Renal pelvis (tissue), 4 donors: ENCODE results near the gene NT5DC4. TPM values are rescaled to one million over a fixed set of nuclear protein-coding genes. Genes with fewer than 3 reads are reported as not detected.

Source experiments
- DNase-seq: peaks from one replicate; pipeline ENCODE4 v3.0.0-alpha.2; 2013
- polyA plus RNA-seq, 3 donors: library from polyadenylated mRNA; unstranded; fragments of 120-200 nt; gene quantifications; one replicate each; pipeline ENCODE4 v1.2.1, GENCODE V29; 2013; ENCODE audit not compliant: insufficient read length in 3 of 3

The NT5DC4 gene
- polyA plus RNA-seq, 3 donors: 0.34 to 1.4 TPM; not detected in 1

- DNase-seq: no peak
These were observed 30.8 kb downstream of the NT5DC4 start for GRCh38 chr2:112751451-112752197.

- DNase-seq: no peak
These were observed 31.8 kb downstream of the NT5DC4 start for GRCh38 chr2:112752667-112753066.

GRCh38 chr2:112754564-112754963, 33.7 kb downstream of the NT5DC4 start:
- no peak for DNase-seq

DNA sequence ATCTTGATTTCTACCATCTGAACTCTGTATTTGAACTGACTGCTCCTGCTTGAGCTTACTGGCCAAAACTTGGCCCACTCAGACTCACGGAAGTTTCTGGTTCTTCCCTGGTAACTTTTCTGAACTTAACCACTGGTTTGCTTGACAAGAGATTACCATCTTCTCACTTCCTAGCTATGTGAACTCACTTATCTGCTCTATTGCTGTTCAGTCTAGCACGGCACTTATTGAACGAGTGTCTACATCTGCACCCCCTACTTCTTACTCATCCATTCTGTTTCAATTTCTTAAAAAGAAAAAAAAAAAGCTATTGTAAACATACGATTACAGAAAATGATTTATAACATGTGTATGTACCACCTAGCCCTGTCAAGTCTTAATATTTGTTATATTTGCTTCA, 34.6 kb downstream of the NT5DC4 start:
- DNase-seq: no peak

GRCh38 chr2:112756207-112756606, 35.4 kb downstream of the NT5DC4 start:
- DNase-seq: no peak

DNA sequence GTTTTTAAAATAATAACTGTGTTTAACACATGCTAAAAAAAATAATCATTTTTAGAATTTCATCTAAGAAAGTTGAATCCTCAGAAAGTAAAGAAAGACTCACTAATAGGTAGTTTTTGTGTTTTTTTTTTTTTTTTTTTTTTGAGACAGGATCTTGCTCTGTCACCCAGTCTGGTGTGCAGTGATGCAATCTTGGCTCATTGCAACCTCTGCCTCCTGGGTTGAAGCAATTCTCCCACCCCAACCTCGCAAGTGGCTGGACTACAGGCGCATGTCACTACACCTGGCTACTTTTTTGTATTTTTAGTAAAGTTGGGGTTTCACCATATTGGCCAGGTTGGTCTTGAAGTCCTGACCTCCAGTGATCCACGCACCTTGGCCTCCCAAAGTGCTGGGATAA, 36.4 kb downstream of the NT5DC4 start:
- no peak for DNase-seq

GRCh38 chr2:112758711-112759110, 37.9 kb downstream of the NT5DC4 start:
- DNase-seq: no peak

- no peak for DNase-seq
These were observed 39.3 kb downstream of the NT5DC4 start for GRCh38 chr2:112760149-112760548.

DNA sequence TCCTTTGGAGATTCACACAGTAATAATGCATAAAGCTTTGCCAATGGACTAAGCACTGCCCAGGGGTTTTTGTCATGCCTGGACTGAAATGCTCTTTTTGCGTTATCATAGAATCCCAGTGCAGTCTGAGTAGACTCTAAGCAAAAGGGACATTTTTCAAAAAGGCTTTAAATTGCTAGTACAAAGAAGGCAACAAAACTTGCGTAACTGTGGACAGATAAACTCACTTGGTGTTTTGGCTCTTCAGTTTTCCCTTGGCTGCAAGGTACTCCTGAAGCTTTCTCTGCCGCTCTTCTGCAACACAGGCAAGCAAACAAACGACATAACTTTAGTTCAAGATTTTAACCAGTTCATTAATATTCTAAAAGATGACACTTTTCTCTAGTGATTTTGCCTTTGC, 41.5 kb downstream of the NT5DC4 start:
- DNase-seq: no peak

GRCh38 chr2:112764071-112765044, 43.5 kb downstream of the NT5DC4 start, which contains the start of gene CKAP2L:
Gene CKAP2L, minus strand, starts transcription at chr2:112764609. Its CDS starts 11 bp downstream, at chr2:112764598.
- DNase-seq: peak; percentile 98

DNA sequence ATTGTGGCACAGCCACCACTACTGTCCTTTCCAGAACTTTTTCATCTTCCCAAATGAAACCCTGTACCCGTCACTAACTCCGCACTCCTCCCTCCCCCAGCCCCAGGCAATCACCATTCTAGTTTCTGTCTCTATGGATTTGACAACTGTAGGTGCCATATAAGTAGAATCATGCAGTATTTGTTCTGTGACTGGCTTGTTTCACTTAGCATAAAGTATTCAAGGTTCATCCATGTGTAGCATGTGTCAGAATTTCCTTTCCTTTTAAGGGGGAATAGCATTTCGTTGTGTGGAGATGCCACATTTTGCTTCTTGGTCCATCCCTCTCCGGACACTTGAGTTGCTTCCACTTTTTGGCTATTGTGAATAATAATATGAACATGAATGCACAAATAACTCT, 44.4 kb downstream of the NT5DC4 start:
- no peak for DNase-seq

DNA sequence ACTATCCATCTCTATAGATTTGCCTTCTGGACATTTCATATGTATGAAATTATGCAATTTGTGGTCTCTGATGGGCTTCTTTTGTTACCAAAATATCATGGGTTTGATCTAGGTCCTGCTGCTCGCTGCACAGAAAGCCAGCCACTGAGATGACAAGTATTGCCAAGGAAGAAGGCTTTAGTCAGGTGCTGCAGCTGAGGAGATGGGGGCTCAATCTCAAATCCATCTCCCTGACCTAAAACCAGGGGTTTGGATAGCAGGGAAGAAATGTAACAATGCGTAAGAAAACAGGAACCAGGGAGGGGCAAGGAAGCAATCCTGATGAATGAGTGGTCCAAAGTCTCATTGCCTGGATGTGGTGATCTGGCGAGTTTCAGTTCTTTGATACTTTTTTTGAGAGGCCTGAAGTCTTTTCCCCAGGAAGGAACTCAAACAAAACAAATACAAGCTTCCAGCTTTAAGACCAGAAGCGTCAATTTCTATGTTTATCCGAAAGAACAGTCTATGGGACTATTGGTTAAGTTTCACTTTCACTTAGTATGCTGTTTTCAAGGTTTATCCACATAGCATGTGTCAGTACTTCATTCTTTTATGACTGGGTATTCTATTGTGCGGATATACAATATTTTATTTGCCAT, 47.0 kb downstream of the NT5DC4 start:
- no peak for DNase-seq

DNA sequence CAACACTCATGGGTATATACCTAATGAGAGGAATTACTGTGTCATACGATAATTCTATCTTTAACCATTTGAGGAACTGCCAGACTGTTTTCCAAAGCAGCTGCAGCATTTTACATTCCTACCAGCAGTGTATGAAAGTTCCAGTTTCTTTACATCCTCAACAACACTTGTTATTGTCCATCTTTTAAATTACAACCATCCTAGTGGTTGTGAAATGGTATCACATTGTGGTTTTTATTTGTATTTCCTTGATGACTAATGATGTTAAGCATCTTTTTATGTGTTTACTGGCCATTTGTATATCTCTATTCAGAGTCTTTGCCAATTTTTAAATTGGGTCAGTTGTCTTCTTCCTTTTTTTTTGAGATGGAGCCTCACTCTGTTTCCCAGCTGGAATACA, 47.6 kb downstream of the NT5DC4 start:
- DNase-seq: no peak

DNA sequence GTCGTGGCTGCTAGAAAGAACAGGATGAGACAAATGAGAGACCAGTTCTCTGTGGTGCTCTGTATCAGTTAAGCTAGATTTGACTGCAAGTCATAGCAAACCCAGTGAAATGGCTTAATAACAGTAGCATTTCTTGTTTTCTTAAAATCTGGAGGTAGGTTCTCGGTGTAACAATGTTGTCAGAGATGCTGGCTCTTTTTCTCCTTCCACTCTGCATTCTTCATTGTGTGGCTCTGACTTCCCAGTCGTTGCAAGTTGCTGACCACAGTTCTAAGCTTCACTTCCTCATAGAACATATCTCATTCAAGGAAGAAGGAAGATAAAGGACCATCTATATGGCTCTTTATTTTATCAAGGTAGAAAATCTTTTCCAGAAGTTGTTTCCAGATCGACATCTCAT, 51.5 kb downstream of the NT5DC4 start:
- DNase-seq: no peak

GRCh38 chr2:112772911-112773475, 52.2 kb downstream of the NT5DC4 start:
- DNase-seq: no peak

DNA sequence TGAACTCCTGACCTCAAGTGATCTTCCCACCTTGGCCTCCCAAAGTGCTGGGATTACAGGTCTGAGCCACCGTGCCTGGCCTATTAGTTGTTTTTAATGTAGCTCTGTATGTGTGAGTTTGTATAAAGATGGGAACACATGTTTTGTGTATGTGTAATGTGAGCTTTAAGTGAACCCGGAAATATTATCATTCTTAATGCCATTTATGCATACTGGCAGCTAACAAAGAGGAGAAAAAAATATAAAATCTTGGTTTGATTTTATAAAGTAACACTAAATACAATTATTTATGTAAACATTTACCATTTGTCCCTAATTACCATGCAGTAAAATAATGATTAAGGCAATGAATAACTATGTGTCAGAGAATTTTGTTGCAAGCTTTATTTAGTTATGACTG, 52.7 kb downstream of the NT5DC4 start:
- no peak for DNase-seq

GRCh38 chr2:112774536-112775285, 53.9 kb downstream of the NT5DC4 start:
- DNase-seq: no peak

DNA sequence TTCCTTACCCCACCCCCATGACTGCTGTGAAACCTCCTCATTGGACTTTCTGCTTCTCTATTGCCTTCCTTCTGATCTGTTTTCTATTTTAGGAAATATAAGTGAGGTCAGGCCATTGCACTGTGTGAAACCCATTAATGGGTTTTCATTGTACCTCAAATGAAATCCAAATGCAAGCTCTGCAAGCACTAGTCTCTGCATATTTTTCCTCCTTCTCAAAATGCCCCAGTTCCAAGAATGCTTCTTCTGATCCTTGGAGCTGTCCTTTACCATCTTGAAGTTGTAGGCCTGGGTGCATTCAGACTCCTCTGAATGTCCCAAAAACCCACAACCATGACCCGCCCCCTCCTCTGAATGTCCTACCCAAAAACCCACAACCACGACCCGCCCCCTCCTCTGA, 55.3 kb downstream of the NT5DC4 start:
- no peak for DNase-seq

DNA sequence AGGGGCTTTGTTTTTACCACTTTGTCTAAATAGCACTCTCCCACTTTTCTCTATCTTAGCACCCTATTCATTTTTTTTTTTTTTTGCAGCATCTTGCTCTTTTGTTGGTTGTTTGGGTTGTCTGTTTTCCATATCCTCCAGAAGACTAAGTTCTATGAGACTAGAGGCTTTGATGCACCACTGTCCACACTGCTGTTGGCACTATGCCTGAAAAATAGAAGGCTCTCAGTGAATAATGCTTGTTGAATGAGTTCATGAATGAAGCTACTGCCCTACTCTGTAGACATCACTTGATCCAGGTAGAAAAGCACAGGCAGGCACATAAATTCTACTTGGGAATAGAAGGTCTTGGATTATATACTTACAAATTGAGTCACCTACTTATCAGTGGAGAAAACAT, 56.2 kb downstream of the NT5DC4 start:
- no peak for DNase-seq

DNA sequence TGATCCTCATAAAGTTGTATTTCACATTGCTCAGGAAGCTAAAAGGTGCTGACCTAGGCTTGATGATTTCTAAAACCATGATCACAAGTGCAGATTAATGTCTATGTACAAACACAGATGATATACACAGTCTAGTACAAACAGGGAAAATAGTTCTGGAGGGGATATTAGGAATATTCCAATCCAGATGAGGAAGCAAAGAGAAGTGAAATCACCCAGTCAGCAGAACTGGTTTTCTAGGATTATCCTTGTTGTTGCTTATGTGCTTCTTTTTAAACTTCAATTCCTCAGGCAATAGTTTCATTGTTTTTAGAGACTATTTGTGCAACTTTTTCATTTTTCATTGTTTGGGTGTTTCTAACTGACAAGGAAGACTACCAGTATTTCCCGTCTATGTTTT, 58.8 kb downstream of the NT5DC4 start:
- no peak for DNase-seq

DNA sequence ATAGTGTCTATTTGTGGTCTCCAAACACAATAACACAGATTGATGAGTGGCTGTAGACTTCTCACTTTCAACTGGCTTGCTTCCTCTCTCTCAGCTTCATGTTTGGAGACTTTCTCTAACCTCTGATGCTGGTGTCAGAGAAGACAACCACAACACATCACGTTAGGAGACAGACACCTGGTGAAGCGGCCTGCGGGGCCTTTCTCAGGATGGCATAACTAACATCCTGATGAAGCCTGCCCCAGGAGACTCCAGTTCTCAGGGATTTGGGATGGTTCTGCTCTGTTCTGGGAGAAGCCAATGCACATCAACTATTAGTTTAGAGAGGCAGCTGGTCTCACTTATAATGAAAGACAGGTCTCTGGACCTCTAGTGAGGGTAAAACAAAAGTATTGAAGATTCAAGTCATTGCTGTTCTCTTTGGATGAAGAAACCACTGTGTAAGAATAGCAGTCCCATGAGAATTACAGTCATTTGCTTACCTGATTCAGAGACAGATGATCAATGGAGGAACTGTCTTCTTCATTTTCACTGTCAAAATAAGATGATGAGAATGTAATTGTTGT, 61.5 kb downstream of the NT5DC4 start:
- DNase-seq: no peak
